Duodenal mucosa (tissue), 2 donors: ENCODE results near the gene DBNDD1.

ENCODE experiments used
- H3K27ac ChIP-seq: one replicate; pipeline ENCODE4 v1.7.0; 2013; ENCODE audit warnings: low read depth, low read length
- H3K27me3 ChIP-seq, 2 donors: one replicate each; pipeline ENCODE4 v1.7.0; 2013; ENCODE audit warnings: low read length in 2 of 2, control low read depth in 1 of 2; ENCODE audit not compliant: insufficient read depth in 2 of 2, control insufficient read depth in 1 of 2
- H3K36me3 ChIP-seq, 2 donors: one replicate each; pipeline ENCODE4 v1.7.0; 2013; ENCODE audit warnings: low read length in 2 of 2, control low read depth in 1 of 2; ENCODE audit not compliant: insufficient read depth in 2 of 2, control insufficient read depth in 1 of 2
- H3K4me1 ChIP-seq, 2 donors: one replicate each; pipeline ENCODE4 v1.7.0; 2013; ENCODE audit warnings: low read length in 2 of 2, control low read depth in 1 of 2; ENCODE audit not compliant: insufficient read depth in 2 of 2, control insufficient read depth in 1 of 2
- H3K4me3 ChIP-seq, 2 donors: one replicate each; pipeline ENCODE4 v1.7.0; 2013; ENCODE audit warnings: low read length in 2 of 2, low read depth in 1 of 2
- H3K9ac ChIP-seq, 2 donors: one replicate each; pipeline ENCODE4 v1.7.0; 2013; ENCODE audit warnings: low read length in 2 of 2, low read depth in 1 of 2
- H3K9me3 ChIP-seq, 2 donors: one replicate each; pipeline ENCODE4 v1.7.0; 2013; ENCODE audit warnings: low read length in 2 of 2, control low read depth in 1 of 2; ENCODE audit not compliant: control insufficient read depth in 1 of 2

The DBNDD1 gene

GRCh38 chr16:90047714-90048346 is 28.6 kb upstream of the DBNDD1 start:
- H3K4me3 ChIP-seq: peak overlapping the region; percentile 51 to 63
- H3K36me3 ChIP-seq: peaks cover 0 to 9% of the 10 kb centered on the region in 2 donors
- H3K27ac ChIP-seq: no peak overlapping the region
- H3K9me3 ChIP-seq: no peaks in the 10 kb centered on the region
- H3K9ac ChIP-seq: no peak overlapping the region
- H3K27me3 ChIP-seq: no peaks in the 10 kb centered on the region
- peaks cover 7 to 15% of the 10 kb centered on the region in 2 donors for H3K4me1 ChIP-seq

GRCh38 chr16:90046971-90047713 is 27.9 kb upstream of the DBNDD1 start:
- Histone ChIP-seq H3K9ac (peak overlapping the region; percentile 18 to 32), H3K27ac (no peak overlapping the region), H3K27me3 (no peaks in the 10 kb centered on the region), H3K9me3 (no peaks in the 10 kb centered on the region), H3K36me3 (peaks cover 0 to 15% of the 10 kb centered on the region in 2 donors), H3K4me1 (peaks cover 7 to 15% of the 10 kb centered on the region in 2 donors), H3K4me3 (peak overlapping the region; percentile 51 to 63)

- H3K27me3 ChIP-seq: no peaks in the 10 kb centered on the region
- peaks cover 0 to 15% of the 10 kb centered on the region in 2 donors for H3K36me3 ChIP-seq
- peak overlapping the region; percentile 51 to 63 for H3K4me3 ChIP-seq
- peaks cover 7 to 15% of the 10 kb centered on the region in 2 donors for H3K4me1 ChIP-seq
- no peaks in the 10 kb centered on the region for H3K9me3 ChIP-seq
- H3K27ac ChIP-seq: no peak overlapping the region
- peak overlapping the region in 1 of 2 donors; percentile 18 for H3K9ac ChIP-seq
Measured at GRCh38 chr16:90046122-90046970, 27.1 kb upstream of the DBNDD1 start.

- Histone ChIP-seq H3K9me3 (no peaks in the 10 kb centered on the region), H3K27ac (no peak overlapping the region), H3K4me3 (no peak overlapping the region), H3K9ac (no peak overlapping the region), H3K36me3 (peaks cover 3 to 26% of the 10 kb centered on the region in 2 donors), H3K4me1 (peaks cover 7 to 15% of the 10 kb centered on the region in 2 donors), H3K27me3 (no peaks in the 10 kb centered on the region)
Measured at GRCh38 chr16:90044111-90044551, 24.9 kb upstream of the DBNDD1 start.

DNA sequence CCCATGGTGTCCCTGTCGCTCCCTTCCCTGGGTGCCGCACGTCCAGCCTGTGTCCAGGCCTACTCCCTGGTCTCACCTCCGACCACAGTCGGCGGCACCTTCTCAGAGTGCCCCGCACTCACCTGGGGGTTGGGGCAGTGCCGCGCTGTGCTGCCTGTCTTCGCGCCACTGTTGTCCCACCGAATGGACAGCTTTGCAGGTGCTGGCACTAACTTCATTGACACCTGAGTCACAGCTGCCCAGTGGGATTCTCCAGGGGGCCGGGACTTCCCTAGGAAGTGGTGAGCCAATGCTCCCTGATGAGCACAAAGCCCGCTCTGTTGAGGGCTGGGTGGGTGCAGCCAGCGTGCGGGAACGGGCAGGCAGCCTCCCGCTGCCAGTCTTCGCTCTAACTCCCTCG is 24.3 kb upstream of the DBNDD1 start:
- H3K27ac ChIP-seq: no peak overlapping the region
- peaks cover 3 to 32% of the 10 kb centered on the region in 2 donors for H3K36me3 ChIP-seq
- H3K4me1 ChIP-seq: peaks cover 7 to 15% of the 10 kb centered on the region in 2 donors
- H3K27me3 ChIP-seq: no peaks in the 10 kb centered on the region
- no peaks in the 10 kb centered on the region for H3K9me3 ChIP-seq
- H3K9ac ChIP-seq: no peak overlapping the region
- H3K4me3 ChIP-seq: no peak overlapping the region

GRCh38 chr16:90042946-90043514 is 23.8 kb upstream of the DBNDD1 start:
- H3K4me1 ChIP-seq: peaks cover 7 to 15% of the 10 kb centered on the region in 2 donors
- H3K36me3 ChIP-seq: peaks cover 3 to 37% of the 10 kb centered on the region in 2 donors
- no peak overlapping the region for H3K4me3 ChIP-seq
- no peak overlapping the region for H3K9ac ChIP-seq
- no peaks in the 10 kb centered on the region for H3K27me3 ChIP-seq
- no peaks in the 10 kb centered on the region for H3K9me3 ChIP-seq
- H3K27ac ChIP-seq: no peak overlapping the region

DNA sequence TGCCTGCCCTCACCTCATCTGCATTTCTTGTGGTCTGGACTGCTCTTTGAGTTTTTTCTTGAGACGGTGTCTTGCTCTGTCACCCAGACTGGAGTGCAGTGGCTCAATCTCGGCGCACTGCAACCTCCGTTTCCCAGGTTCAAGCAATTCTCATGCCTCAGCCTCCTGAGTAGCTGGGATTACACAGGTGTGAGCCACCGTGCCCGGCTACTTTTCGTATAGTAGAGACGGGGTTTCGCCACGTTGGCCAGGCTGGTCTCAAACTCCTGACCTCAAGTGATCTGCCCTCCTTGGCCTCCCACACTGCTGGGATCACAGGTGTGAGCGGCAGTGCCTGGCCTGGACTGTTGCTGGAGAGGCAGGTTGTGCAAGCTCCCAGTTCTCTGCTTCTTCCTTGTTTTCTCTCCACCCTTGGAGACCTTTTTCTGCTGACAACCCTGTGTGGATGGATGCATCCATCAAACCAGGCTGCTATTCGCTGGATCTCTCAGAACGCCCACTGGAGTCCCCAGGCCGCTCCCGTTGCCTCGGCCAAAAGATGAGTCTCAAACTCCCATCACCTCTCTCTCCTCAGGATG is 22.7 kb upstream of the DBNDD1 start:
- Histone ChIP-seq H3K4me3 (no peak overlapping the region), H3K27me3 (no peaks in the 10 kb centered on the region), H3K4me1 (peaks cover 5 to 10% of the 10 kb centered on the region in 2 donors), H3K27ac (no peak overlapping the region), H3K36me3 (peaks cover 6 to 47% of the 10 kb centered on the region in 2 donors), H3K9ac (no peak overlapping the region), H3K9me3 (no peaks in the 10 kb centered on the region)

GRCh38 chr16:90040152-90041023 is 21.1 kb upstream of the DBNDD1 start:
- Histone ChIP-seq H3K27ac (no peak overlapping the region), H3K36me3 (peaks cover 19 to 61% of the 10 kb centered on the region in 2 donors)

GRCh38 chr16:90037276-90037675 is 18.0 kb upstream of the DBNDD1 start:
- Histone ChIP-seq H3K27ac (no peak overlapping the region), H3K9ac (no peak overlapping the region), H3K36me3 (peaks cover 22 to 52% of the 10 kb centered on the region in 2 donors), H3K27me3 (no peaks in the 10 kb centered on the region), H3K9me3 (no peaks in the 10 kb centered on the region), H3K4me3 (no peak overlapping the region), H3K4me1 (no peaks in the 10 kb centered on the region)

More at GRCh38 chr16:90040152-90041023, 21.1 kb upstream of the DBNDD1 start:
- H3K4me1 ChIP-seq: peaks cover 0 to 4% of the 10 kb centered on the region in 2 donors
- H3K4me3 ChIP-seq: no peak overlapping the region
- H3K27me3 ChIP-seq: no peaks in the 10 kb centered on the region
- no peaks in the 10 kb centered on the region for H3K9me3 ChIP-seq
- no peak overlapping the region for H3K9ac ChIP-seq
